Neural progenitor cell (in vitro differentiated cells): ENCODE results near the gene TBC1D9B. TPM values are rescaled to one million over a fixed set of nuclear protein-coding genes. Genes with fewer than 3 reads are reported as not detected.
A peak's percentile ranks its signal among the peaks of the same experiment; 100 is the strongest.

Source experiments
- DNase-seq: peaks from one replicate; pipeline ENCODE4 v3.0.0-alpha.2; 2016; ENCODE audit warnings: low spot score
- H2AFZ ChIP-seq: fragments of 200-600 bp; sonication (generic); replicated peaks from 2 replicates; pipeline ENCODE4 v1.6.1; 2016; ENCODE audit warnings: antibody characterized with exemption
- H3F3A ChIP-seq: fragments of 200-600 bp; sonication (generic); 2 replicates; pipeline ENCODE4 v1.6.1; 2016; ENCODE audit warnings: antibody characterized with exemption, low read depth
- H3K27ac ChIP-seq: fragments of 200-600 bp; sonication (generic); 2 replicates; pipeline ENCODE4 v1.5.1; 2016; ENCODE audit warnings: mild to moderate bottlenecking
- H3K27me3 ChIP-seq: fragments of 200-600 bp; sonication (generic); 2 replicates; pipeline ENCODE4 v1.6.1; 2016; ENCODE audit warnings: mild to moderate bottlenecking, moderate library complexity
- H3K36me3 ChIP-seq: fragments of 200-600 bp; sonication (generic); 2 replicates; pipeline ENCODE4 v1.5.1; 2016
- H3K4me1 ChIP-seq: fragments of 200-600 bp; sonication (generic); 2 replicates; pipeline ENCODE4 v1.6.1; 2016; ENCODE audit warnings: mixed run types
- H3K4me2 ChIP-seq: fragments of 200-600 bp; sonication (generic); 2 replicates; pipeline ENCODE4 v1.6.1; 2016
- H3K4me3 ChIP-seq: fragments of 200-600 bp; sonication (generic); 2 replicates; pipeline ENCODE4 v1.5.1; 2016
- H3K79me2 ChIP-seq: fragments of 200-600 bp; sonication (generic); 2 replicates; pipeline ENCODE4 v1.6.1; 2016; ENCODE audit warnings: low read depth
- H3K9ac ChIP-seq: fragments of 200-600 bp; sonication (generic); 2 replicates; pipeline ENCODE4 v1.6.1; 2016
- H3K9me3 ChIP-seq: fragments of 200-600 bp; sonication (generic); 2 replicates; pipeline ENCODE4 v1.5.1; 2016; ENCODE audit warnings: low read depth
- H4K20me1 ChIP-seq: fragments of 200-600 bp; sonication (generic); 2 replicates; pipeline ENCODE4 v1.6.1; 2016; ENCODE audit warnings: low read depth
- H3K27ac Mint-ChIP-seq: 3 replicates; pipeline ENCODE4 v1.8.0; 2021; ENCODE audit warnings: mixed read lengths
- H3K27me3 Mint-ChIP-seq: 2 replicates; pipeline ENCODE4 v1.8.0; 2022; ENCODE audit warnings: low read depth, mild to moderate bottlenecking, inconsistent platforms, moderate library complexity, mixed read lengths; ENCODE audit not compliant: insufficient read depth
- H3K36me3 Mint-ChIP-seq: 3 replicates; pipeline ENCODE4 v1.8.0; 2021; ENCODE audit warnings: mixed read lengths
- H3K4me1 Mint-ChIP-seq: 3 replicates; pipeline ENCODE4 v1.8.0; 2021; ENCODE audit warnings: mixed read lengths
- H3K4me3 Mint-ChIP-seq: 3 replicates; pipeline ENCODE4 v1.8.0; 2021; ENCODE audit warnings: mild to moderate bottlenecking, moderate library complexity, mixed read lengths
- H3K9me3 Mint-ChIP-seq: 3 replicates; pipeline ENCODE4 v1.8.0; 2020; ENCODE audit warnings: mixed read lengths
- CTCF ChIP-seq: fragments of 200-600 bp; sonication (generic); IDR thresholded peaks from 2 replicates; pipeline ENCODE4 v1.5.1; 2017; ENCODE audit warnings: antibody characterized with exemption, mild to moderate bottlenecking
- EZH2 ChIP-seq: fragments of 200-600 bp; sonication (generic); IDR thresholded peaks from 2 replicates; pipeline ENCODE4 v1.6.1; 2017; ENCODE audit warnings: antibody characterized with exemption, mild to moderate bottlenecking, moderate library complexity
- EZH2phosphoT487 ChIP-seq: fragments of 200-600 bp; sonication (generic); IDR thresholded peaks from 2 replicates; pipeline ENCODE4 v1.6.1; 2017; ENCODE audit warnings: antibody characterized with exemption
- total RNA-seq: library from RNA; depleted of rRNA; stranded (reverse); fragments of >200 nt; gene quantifications from 2 replicates; pipeline ENCODE4 v1.2.3, GENCODE V29; 2015; ENCODE audit warnings: low replicate concordance

TBC1D9B gene
- total RNA-seq, 1 donor from 2014 or later = 26.7 TPM

DNA sequence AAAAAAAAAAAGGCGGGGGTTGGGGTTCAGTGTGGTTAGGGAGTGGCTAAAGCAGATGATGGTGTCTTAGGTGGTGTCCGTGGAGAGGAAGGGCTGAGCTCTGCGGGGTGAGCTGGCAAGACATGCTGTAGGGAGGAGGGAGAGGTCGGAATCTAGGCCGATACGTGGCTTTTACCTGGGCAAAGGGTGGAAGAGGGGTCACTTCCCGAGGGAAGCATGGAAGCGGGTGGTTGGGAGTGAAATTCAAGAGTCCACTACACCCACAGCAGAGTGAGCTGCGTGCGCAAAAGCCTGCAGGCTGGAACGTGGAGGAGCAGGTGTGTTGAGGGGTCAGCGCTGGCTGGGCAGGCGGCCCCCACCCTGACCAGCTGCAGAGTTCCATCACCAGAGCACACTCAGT is 17.8 kb downstream of the TBC1D9B start:
- Histone ChIP-seq H3K79me2 (no peaks in the 10 kb centered on the region), H3K4me3 (no peak overlapping the region), H3K4me1 (no peaks in the 10 kb centered on the region), H3K27me3 (no peaks in the 10 kb centered on the region), H2AFZ (no peak overlapping the region), H4K20me1 (no peaks in the 10 kb centered on the region), H3K4me2 (no peak overlapping the region), H3K27ac (no peak overlapping the region), H3K9me3 (no peaks in the 10 kb centered on the region), H3K36me3 (peaks cover 2% of the 10 kb centered on the region), H3F3A (no peaks in the 10 kb centered on the region), H3K9ac (no peak overlapping the region)
- no peak for DNase-seq
- Mint-ChIP-seq H3K9me3 (peaks cover 9% of the 10 kb centered on the region), H3K4me3 (no peak overlapping the region), H3K36me3 (peaks cover 42% of the 10 kb centered on the region), H3K27ac (peak overlapping the region; percentile 33), H3K27me3 (peaks cover 2% of the 10 kb centered on the region), H3K4me1 (no peaks in the 10 kb centered on the region)
- TF ChIP-seq EZH2phosphoT487 (no peak), EZH2 (no peak)

GRCh38 chr5:179887802-179888201 is 19.9 kb downstream of the TBC1D9B start:
- H3K27ac Mint-ChIP-seq = no peak overlapping the region
- Histone ChIP-seq H3K9me3 (peaks cover 15% of the 10 kb centered on the region), H3F3A (no peaks in the 10 kb centered on the region), H3K36me3 (peaks cover 16% of the 10 kb centered on the region), H3K4me2 (no peak overlapping the region), H3K79me2 (no peaks in the 10 kb centered on the region), H3K4me1 (no peaks in the 10 kb centered on the region), H4K20me1 (no peaks in the 10 kb centered on the region), H3K27me3 (no peaks in the 10 kb centered on the region), H3K9ac (no peak overlapping the region), H3K4me3 (no peak overlapping the region), H3K27ac (no peak overlapping the region), H2AFZ (no peak overlapping the region)
- H3K27me3 Mint-ChIP-seq = peaks cover 2% of the 10 kb centered on the region
- H3K4me3 Mint-ChIP-seq = no peak overlapping the region
- no peak for TF ChIP-seq EZH2phosphoT487
- TF ChIP-seq EZH2 = no peak
- no peak for TF ChIP-seq CTCF
- H3K9me3 Mint-ChIP-seq = peaks cover 24% of the 10 kb centered on the region
- no peak for DNase-seq
- H3K36me3 Mint-ChIP-seq = peaks cover 61% of the 10 kb centered on the region
- H3K4me1 Mint-ChIP-seq = no peaks in the 10 kb centered on the region

DNA sequence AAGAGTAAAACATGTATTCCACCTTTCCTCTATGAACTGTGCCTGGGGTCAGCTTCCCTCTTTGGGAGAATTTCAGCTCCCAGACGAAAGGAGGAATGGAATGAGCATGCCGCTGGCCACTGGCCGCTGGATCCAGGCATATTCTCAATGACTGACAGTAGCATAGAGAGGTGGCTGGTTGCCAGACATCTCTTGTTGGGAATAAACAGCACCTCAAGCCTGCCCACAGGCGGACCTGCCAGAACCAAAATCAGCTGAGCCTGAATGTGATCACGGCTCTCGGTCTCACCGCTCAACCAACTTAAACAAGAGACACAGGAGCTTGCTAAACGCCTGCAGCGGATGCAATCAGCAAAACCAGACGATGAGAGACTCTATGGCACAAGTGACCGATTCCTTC is 20.6 kb downstream of the TBC1D9B start:
- Histone ChIP-seq H3K9ac (no peak overlapping the region), H3K79me2 (no peaks in the 10 kb centered on the region), H3K9me3 (peaks cover 15% of the 10 kb centered on the region), H3K27ac (no peak overlapping the region), H3K36me3 (peaks cover 16% of the 10 kb centered on the region), H3K4me2 (no peak overlapping the region), H3K27me3 (no peaks in the 10 kb centered on the region), H3K4me1 (no peaks in the 10 kb centered on the region), H4K20me1 (no peaks in the 10 kb centered on the region), H3F3A (no peaks in the 10 kb centered on the region), H2AFZ (no peak overlapping the region), H3K4me3 (no peak overlapping the region)
- Mint-ChIP-seq H3K9me3 (peaks cover 30% of the 10 kb centered on the region), H3K36me3 (peaks cover 65% of the 10 kb centered on the region), H3K27me3 (peaks cover 2% of the 10 kb centered on the region), H3K4me3 (no peak overlapping the region), H3K4me1 (no peaks in the 10 kb centered on the region), H3K27ac (peak overlapping the region; percentile 31)
- DNase-seq = no peak
- TF ChIP-seq EZH2 = no peak
- no peak for TF ChIP-seq EZH2phosphoT487
- TF ChIP-seq CTCF = no peak

- no peak for DNase-seq
- Histone ChIP-seq H3K27ac (no peak overlapping the region), H3K79me2 (no peaks in the 10 kb centered on the region), H3F3A (no peaks in the 10 kb centered on the region), H3K9me3 (peaks cover 15% of the 10 kb centered on the region), H2AFZ (no peak overlapping the region), H3K4me1 (no peaks in the 10 kb centered on the region), H4K20me1 (no peaks in the 10 kb centered on the region), H3K36me3 (peaks cover 16% of the 10 kb centered on the region), H3K27me3 (no peaks in the 10 kb centered on the region), H3K4me2 (no peak overlapping the region), H3K9ac (no peak overlapping the region), H3K4me3 (no peak overlapping the region)
- peaks cover 2% of the 10 kb centered on the region for H3K27me3 Mint-ChIP-seq
- H3K36me3 Mint-ChIP-seq = peaks cover 65% of the 10 kb centered on the region
- TF ChIP-seq CTCF = no peak
- no peak for TF ChIP-seq EZH2phosphoT487
- no peak for TF ChIP-seq EZH2
- no peak overlapping the region for H3K27ac Mint-ChIP-seq
- no peaks in the 10 kb centered on the region for H3K4me1 Mint-ChIP-seq
- H3K9me3 Mint-ChIP-seq = peaks cover 33% of the 10 kb centered on the region
- no peak overlapping the region for H3K4me3 Mint-ChIP-seq
Measured at GRCh38 chr5:179886190-179886911, 21.3 kb downstream of the TBC1D9B start.
